OCI-LY7 (cell line): ENCODE results near the gene MAST2.

Experiments used
- CTCF ChIP-seq: fragments of 200-600 bp; sonication (generic); conservative IDR thresholded peaks from 2 replicates; pipeline ENCODE4 v1.5.1; 2014; ENCODE audit warnings: mild to moderate bottlenecking, antibody characterized with exemption, low read length, moderate library complexity, mixed read lengths
- EZH2phosphoT487 ChIP-seq: fragments of 200-600 bp; sonication (generic); IDR thresholded peaks from 2 replicates; pipeline ENCODE4 v1.6.1; 2018; ENCODE audit warnings: low read depth, borderline replicate concordance, mild to moderate bottlenecking, mixed run types, antibody characterized with exemption, low read length, moderate library complexity, mixed read lengths

- TF ChIP-seq CTCF (no peak), EZH2phosphoT487 (no peak)
These were observed 281.4 kb downstream of the MAST2 start for GRCh38 chr1:46084553-46085451.
